Measurements from ENCODE around the gene IRF2BP1. TPM values are rescaled to one million over a fixed set of nuclear protein-coding genes. Genes with fewer than 3 reads are reported as not detected.
"Not testable (repeated sequence)": the region's sequence is repeated elsewhere in the genome, so short reads cannot be mapped to it uniquely, and the experiment has no call there.

IRF2BP1 gene
- polyA plus RNA-seq, 1 donor = 14.5 TPM

GRCh38 chr19:45882652-45883585 lies 3.0 kb downstream of the IRF2BP1 start:
- DNase-seq = no peak

GRCh38 chr19:45881909-45882528 lies 3.9 kb downstream of the IRF2BP1 start:
- no peak for DNase-seq

- DNase-seq = no peak
Observed at GRCh38 chr19:45881082-45881908, 4.6 kb downstream of the IRF2BP1 start.

- no peak for DNase-seq
Observed at GRCh38 chr19:45879971-45880370, 6.0 kb downstream of the IRF2BP1 start.

- DNase-seq = no peak
Observed at GRCh38 chr19:45879055-45879454, 6.9 kb downstream of the IRF2BP1 start.

GRCh38 chr19:45878043-45878794 lies 7.7 kb downstream of the IRF2BP1 start:
- no peak for DNase-seq

- no peak for DNase-seq
Observed at GRCh38 chr19:45876411-45877197, 9.3 kb downstream of the IRF2BP1 start.

GRCh38 chr19:45876161-45876410 lies 9.9 kb downstream of the IRF2BP1 start:
- no peak for DNase-seq

GRCh38 chr19:45874620-45874966 lies 11.3 kb downstream of the IRF2BP1 start:
- DNase-seq = no peak

GRCh38 chr19:45873219-45873772 lies 12.6 kb downstream of the IRF2BP1 start:
- DNase-seq = no peak

- DNase-seq = no peak
Observed at GRCh38 chr19:45872095-45872919, 13.6 kb downstream of the IRF2BP1 start.

GRCh38 chr19:45870798-45871197 lies 15.1 kb downstream of the IRF2BP1 start:
- DNase-seq = no peak

- not testable (repeated sequence) for DNase-seq
Observed at GRCh38 chr19:45867241-45867640, 18.7 kb downstream of the IRF2BP1 start.

GRCh38 chr19:45866400-45867176 lies 19.4 kb downstream of the IRF2BP1 start:
- no peak for DNase-seq

- DNase-seq = no peak
Observed at GRCh38 chr19:45865269-45865948, 20.5 kb downstream of the IRF2BP1 start.

GRCh38 chr19:45864629-45865082 lies 21.3 kb downstream of the IRF2BP1 start:
- DNase-seq = no peak

GRCh38 chr19:45863840-45864628 lies 21.9 kb downstream of the IRF2BP1 start, which contains the start of gene FOXA3:
Gene FOXA3, plus strand, starts transcription at chr19:45864326. Its CDS starts 131 bp downstream, at chr19:45864457.
- no peak for DNase-seq

Data from left kidney (tissue), 2 donors.